HAP-1 (cell line): ENCODE data around the gene SIGLEC9.
"Not testable (repeated sequence)": the region's sequence is repeated elsewhere in the genome, so short reads cannot be mapped to it uniquely, and the experiment has no call there.

ENCODE experiments used
- DNase-seq, 2 experiments: peaks; one replicate each; pipeline ENCODE4 v3.0.0-alpha.2; 2016 to 2020; ENCODE audit warnings: low spot score in 2 of 2
- H3K27me3 ChIP-seq: fragments of 250-450 bp; sonication (Bioruptor Pico); 2 replicates; pipeline ENCODE4 v1.5.1; 2020; ENCODE audit warnings: low read depth, mild to moderate bottlenecking, moderate library complexity
- H3K36me3 ChIP-seq: fragments of 250-450 bp; sonication (Bioruptor Pico); replicated peaks from 2 replicates; pipeline ENCODE4 v1.5.1; 2020; ENCODE audit warnings: mild to moderate bottlenecking
- H3K4me1 ChIP-seq: fragments of 250-450 bp; sonication (Bioruptor Pico); 2 replicates; pipeline ENCODE4 v1.5.1; 2020; ENCODE audit warnings: mild to moderate bottlenecking
- H3K4me3 ChIP-seq: fragments of 250-450 bp; sonication (Bioruptor Pico); 2 replicates; pipeline ENCODE4 v1.5.1; 2020; ENCODE audit warnings: mild to moderate bottlenecking, moderate library complexity
- H3K9me3 ChIP-seq: fragments of 250-450 bp; sonication (Bioruptor Pico); 2 replicates; pipeline ENCODE4 v1.5.1; 2020; ENCODE audit warnings: mild to moderate bottlenecking, moderate library complexity
- in situ Hi-C: fragments of 300-500 bp; cut with MboI; formaldehyde crosslinking; loops from 3 replicates; pipeline ENCODE4 v1.14.3; 2020; ENCODE audit warnings: low sequenced_read_pairs, inconsistent platforms, mixed read lengths

The SIGLEC9 gene

DNA sequence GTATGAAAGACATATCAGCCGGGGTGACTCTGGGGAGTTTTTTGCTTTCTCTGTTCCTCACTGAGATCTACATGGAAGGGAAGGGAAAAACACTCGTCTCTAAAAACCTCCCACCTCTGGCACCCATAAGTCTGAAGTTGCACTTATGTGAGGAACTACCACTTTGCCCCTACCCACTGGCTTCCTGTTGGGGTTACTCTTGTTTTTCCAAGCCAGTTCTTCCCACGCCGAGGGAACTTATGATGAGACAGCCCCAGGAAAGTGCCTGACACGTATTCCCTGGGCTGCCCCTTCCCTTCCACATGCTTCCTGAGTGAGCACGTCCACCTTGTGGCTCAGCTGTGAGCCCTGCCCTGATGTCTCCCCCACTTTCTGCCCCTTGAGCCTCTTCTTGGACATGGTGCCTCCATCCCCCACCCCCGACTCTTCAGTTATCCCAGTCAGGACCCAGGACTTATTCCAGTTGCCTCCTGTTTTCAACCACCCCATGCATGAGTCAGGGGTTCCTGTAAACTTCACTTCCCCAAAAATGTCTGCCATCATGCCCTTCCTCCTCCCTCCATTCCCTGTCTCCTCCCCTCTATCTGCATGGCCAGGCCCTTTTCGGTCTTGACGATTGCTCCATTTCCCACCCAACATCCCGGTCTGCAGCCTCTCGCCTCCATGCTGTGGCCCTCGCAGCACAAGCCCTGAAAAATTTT, 12.3 kb downstream of the SIGLEC9 start:
- in situ Hi-C loops, result no loop called here
- Histone ChIP-seq H3K4me1 (no peaks in the 10 kb centered on the region), H3K4me3 (no peak overlapping the region), H3K9me3 (peaks cover 3% of the 10 kb centered on the region; the same call in 1 of the 2 replicates), H3K36me3 (no peaks in the 10 kb centered on the region), H3K27me3 (peaks cover 29% of the 10 kb centered on the region)
- no peak for DNase-seq

DNA sequence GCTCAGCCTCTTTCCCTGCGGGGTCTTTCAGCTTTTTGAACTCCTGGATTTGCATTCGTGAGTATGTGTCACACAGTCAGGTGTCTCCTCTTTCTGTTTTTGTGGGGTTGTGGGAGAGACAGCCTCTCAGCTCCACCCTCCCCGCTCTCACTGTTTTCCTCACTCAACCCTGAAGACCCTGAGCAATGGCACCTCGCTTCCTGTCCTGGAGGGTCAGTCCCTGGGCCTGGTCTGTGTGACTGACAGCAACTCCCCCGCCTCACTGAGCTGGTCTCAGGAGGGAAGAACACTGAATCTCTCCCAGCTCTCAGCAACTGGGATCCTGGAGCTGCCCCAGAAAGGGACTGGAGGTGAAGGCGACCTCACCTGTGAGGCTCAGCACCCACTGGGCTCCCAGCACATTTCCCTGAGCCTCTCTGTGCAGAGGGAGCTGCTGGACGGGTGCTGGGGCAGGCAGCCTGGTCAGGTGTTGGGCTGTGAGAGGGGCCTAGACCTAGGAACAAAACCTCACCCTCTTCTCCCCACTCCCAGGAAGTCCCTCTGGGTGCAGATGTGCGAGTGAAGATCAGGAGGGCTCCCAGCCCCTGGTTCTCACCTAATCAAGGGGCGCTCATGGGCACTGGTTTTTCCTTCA, 13.2 kb downstream of the SIGLEC9 start:
- peaks cover 30% of the 10 kb centered on the region for H3K27me3 ChIP-seq
- no peak for DNase-seq
- in situ Hi-C loops, result no loop called here
- H3K4me3 ChIP-seq, result no peak overlapping the region
- H3K4me1 ChIP-seq, result no peaks in the 10 kb centered on the region
- no peaks in the 10 kb centered on the region for H3K36me3 ChIP-seq
- H3K9me3 ChIP-seq, result peaks cover 3% of the 10 kb centered on the region; the same call in 1 of the 2 replicates

DNA sequence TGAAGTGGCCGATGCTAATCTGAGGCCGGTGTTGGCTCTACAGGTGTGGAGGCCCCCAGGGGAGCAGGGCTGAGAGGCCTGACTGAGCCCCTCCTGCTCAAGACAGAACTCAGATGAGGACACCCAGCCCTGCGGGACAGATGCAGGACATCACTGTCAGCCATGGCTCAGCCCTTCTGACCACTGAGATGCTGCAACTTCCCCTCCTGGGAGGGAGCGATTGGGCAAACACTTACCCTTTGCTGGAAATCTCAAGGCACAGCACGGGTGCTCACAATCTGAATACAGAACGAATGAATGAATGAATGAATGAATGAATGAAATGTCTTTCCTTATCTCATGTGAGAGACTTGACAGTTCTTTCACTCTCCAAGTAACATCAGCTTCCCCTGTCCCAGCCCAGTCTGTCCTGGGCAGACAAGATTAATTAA, 13.9 kb downstream of the SIGLEC9 start:
- Histone ChIP-seq H3K36me3 (no peaks in the 10 kb centered on the region), H3K4me1 (no peaks in the 10 kb centered on the region), H3K9me3 (peaks cover 3% of the 10 kb centered on the region; the same call in 1 of the 2 replicates), H3K27me3 (peaks cover 30% of the 10 kb centered on the region), H3K4me3 (no peak overlapping the region)
- in situ Hi-C loops, result no loop called here
- no peak for DNase-seq

DNA sequence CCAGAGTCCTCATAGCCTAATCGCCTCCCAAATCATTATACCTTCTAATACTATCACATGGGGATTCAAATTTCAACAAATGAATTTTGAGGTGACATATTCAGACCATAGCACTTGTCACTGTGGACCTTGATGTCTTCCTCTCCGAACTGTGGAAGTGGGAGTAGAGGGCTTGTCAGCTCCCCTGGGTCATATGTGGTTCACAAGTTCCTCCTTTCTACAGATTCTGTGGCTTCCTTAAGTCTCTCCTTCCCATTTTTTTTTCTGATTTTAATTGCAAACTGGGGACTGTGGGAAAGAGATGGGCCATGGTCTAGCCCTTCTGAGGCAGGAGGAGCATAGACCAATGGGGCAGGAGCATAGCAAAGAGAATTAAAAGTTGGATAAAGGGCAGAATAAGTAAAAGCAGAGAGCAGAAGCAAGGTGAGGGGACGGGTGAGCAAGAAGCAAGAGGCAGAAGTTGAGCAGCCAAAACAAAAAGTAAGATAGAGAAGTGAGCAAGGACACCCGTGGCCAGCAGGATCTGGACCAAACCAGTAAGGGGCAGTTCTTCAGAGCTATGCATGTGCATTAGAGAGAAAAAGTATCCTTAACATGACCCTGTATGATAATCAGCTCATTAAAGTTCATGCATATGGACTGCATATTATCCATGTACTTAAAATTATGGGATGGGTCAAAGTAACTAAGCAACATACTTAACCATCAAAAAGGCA, 14.8 kb downstream of the SIGLEC9 start:
- H3K4me1 ChIP-seq, result no peaks in the 10 kb centered on the region
- H3K36me3 ChIP-seq, result no peaks in the 10 kb centered on the region
- H3K4me3 ChIP-seq, result no peak overlapping the region
- in situ Hi-C loops, result no loop called here
- peaks cover 33% of the 10 kb centered on the region for H3K27me3 ChIP-seq
- H3K9me3 ChIP-seq, result peaks cover 3% of the 10 kb centered on the region; the same call in 1 of the 2 replicates
- DNase-seq, result no peak

DNA sequence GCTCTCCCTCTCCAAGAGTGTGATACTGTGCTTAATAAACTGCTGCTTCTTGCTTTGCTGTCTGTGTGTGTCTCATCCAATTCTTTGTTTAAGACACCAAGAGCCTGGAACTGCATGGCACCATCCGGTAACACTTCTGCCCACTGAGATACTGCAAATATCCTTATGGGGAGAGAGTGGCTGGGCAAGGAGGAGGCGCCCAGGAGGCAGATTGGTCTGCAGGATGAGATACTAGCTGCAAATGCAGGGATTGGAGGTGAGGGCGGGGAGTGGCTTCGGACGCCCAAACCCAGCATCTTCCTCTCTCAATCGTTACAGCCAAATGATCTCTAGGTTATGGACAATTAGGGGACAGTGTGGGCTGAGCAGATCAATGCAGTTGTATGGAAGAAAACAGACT, 15.7 kb downstream of the SIGLEC9 start:
- in situ Hi-C loops, result no loop called here
- DNase-seq, result no peak
- Histone ChIP-seq H3K4me3 (no peak overlapping the region), H3K4me1 (no peaks in the 10 kb centered on the region), H3K27me3 (peaks cover 33% of the 10 kb centered on the region), H3K9me3 (no peaks in the 10 kb centered on the region), H3K36me3 (no peaks in the 10 kb centered on the region)

DNA sequence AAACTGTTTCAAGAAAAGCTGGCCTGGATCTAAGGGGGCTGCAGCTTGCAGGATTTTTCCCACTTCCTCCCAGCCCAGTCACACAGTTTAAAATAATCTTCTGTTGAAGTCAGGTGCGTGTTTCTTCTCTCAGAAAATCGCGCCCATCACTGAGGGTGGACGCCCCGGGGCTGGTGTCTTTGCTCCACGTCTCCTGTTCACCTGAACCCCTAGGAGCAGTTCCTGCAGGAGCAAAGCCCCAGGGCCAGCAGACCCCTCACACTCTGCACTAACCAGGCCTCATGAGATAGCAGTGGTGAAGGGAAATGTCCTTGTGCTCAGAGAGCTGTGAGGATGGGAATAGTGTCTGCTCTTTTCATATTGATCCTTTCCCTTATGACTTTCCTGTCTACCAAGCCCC, 16.5 kb downstream of the SIGLEC9 start:
- H3K9me3 ChIP-seq, result no peaks in the 10 kb centered on the region
- no peak overlapping the region for H3K4me3 ChIP-seq
- no peaks in the 10 kb centered on the region for H3K4me1 ChIP-seq
- in situ Hi-C loops, result no loop called here
- DNase-seq, result no peak
- peaks cover 33% of the 10 kb centered on the region for H3K27me3 ChIP-seq
- H3K36me3 ChIP-seq, result no peaks in the 10 kb centered on the region

GRCh38 chr19:51142119-51142518, 17.4 kb downstream of the SIGLEC9 start, which contains the start of gene SIGLEC7:
TSS of gene SIGLEC7 (plus strand) at chr19:51142301. CDS start at chr19:51142370, 69 bp downstream.
- in situ Hi-C loops, result no loop called here
- no peak for DNase-seq
- no peaks in the 10 kb centered on the region for H3K9me3 ChIP-seq
- H3K36me3 ChIP-seq, result no peaks in the 10 kb centered on the region
- no peak within 1 kb of the TSS for H3K4me3 ChIP-seq
- no peaks in the 10 kb centered on the region for H3K4me1 ChIP-seq
- peaks cover 33% of the 10 kb centered on the region for H3K27me3 ChIP-seq

- H3K4me1 ChIP-seq, result not testable (repeated sequence)
Observed at GRCh38 chr19:51142809-51143475, 18.2 kb downstream of the SIGLEC9 start.

GRCh38 chr19:51143486-51143885, 18.8 kb downstream of the SIGLEC9 start:
- H3K4me3 ChIP-seq, result no peak overlapping the region
- DNase-seq, result no peak
- no peaks in the 10 kb centered on the region for H3K4me1 ChIP-seq
- in situ Hi-C loops, result no loop called here
- H3K27me3 ChIP-seq, result peaks cover 35% of the 10 kb centered on the region
- no peaks in the 10 kb centered on the region; the same call in 1 of the 2 replicates for H3K9me3 ChIP-seq
- no peaks in the 10 kb centered on the region for H3K36me3 ChIP-seq

More at GRCh38 chr19:51142809-51143475, 18.2 kb downstream of the SIGLEC9 start:
- H3K4me3 ChIP-seq, H3K36me3 ChIP-seq, H3K9me3 ChIP-seq, DNase-seq, in situ Hi-C loops: not testable (repeated sequence)
- H3K27me3 ChIP-seq, result peaks cover 33% of the 10 kb centered on the region

GRCh38 chr19:51144482-51145045, 19.9 kb downstream of the SIGLEC9 start:
- Histone ChIP-seq H3K36me3 (no peaks in the 10 kb centered on the region), H3K4me3 (no peak overlapping the region), H3K4me1 (no peaks in the 10 kb centered on the region), H3K27me3 (peaks cover 34% of the 10 kb centered on the region), H3K9me3 (peaks cover 2% of the 10 kb centered on the region; the same call in 1 of the 2 replicates)
- no peak for DNase-seq
- in situ Hi-C loops, result no loop called here

GRCh38 chr19:51145916-51146493, 21.3 kb downstream of the SIGLEC9 start:
- Histone ChIP-seq H3K4me3 (no peak overlapping the region), H3K4me1 (no peaks in the 10 kb centered on the region), H3K27me3 (peaks cover 21% of the 10 kb centered on the region), H3K36me3 (no peaks in the 10 kb centered on the region), H3K9me3 (peaks cover 2% of the 10 kb centered on the region; the same call in 1 of the 2 replicates)
- no peak for DNase-seq
- in situ Hi-C loops, result no loop called here

DNA sequence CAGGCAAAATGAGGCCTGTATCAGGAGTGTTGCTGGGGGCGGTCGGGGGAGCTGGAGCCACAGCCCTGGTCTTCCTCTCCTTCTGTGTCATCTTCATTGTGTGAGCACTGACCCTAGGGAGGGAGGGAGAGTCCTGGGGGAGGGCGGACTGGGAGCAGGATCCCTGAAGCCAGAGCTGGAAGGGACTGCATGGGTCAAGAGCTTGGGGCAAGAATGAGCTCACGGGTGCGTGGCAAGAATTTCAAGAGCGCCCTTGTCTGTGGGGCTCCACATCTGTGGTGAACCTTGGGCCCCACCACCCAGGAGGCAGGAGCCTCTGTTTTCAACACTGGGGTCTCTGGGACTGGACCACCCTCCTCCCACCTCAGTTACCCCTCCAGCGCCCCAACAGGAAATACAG, 22.0 kb downstream of the SIGLEC9 start:
- no peaks in the 10 kb centered on the region for H3K4me1 ChIP-seq
- in situ Hi-C loops, result no loop called here
- H3K36me3 ChIP-seq, result no peaks in the 10 kb centered on the region
- no peak overlapping the region for H3K4me3 ChIP-seq
- H3K27me3 ChIP-seq, result peaks cover 14% of the 10 kb centered on the region
- no peak for DNase-seq
- peaks cover 2% of the 10 kb centered on the region; the same call in 1 of the 2 replicates for H3K9me3 ChIP-seq

- peaks cover 9% of the 10 kb centered on the region; the same call in 1 of the 2 replicates for H3K27me3 ChIP-seq
- H3K9me3 ChIP-seq, result peaks cover 2% of the 10 kb centered on the region; the same call in 1 of the 2 replicates
- H3K4me3 ChIP-seq, result no peak overlapping the region
- DNase-seq, result no peak
- in situ Hi-C loops, result no loop called here
- H3K4me1 ChIP-seq, result no peaks in the 10 kb centered on the region
- H3K36me3 ChIP-seq, result no peaks in the 10 kb centered on the region
Observed at GRCh38 chr19:51147663-51148062, 23.0 kb downstream of the SIGLEC9 start.
